GM23338 (cell line): ENCODE results near the gene CNGB1.

Experiments used
- CREB1 ChIP-seq: fragments of 250-450 bp; sonication (Bioruptor Pico); IDR thresholded peaks from 2 replicates; pipeline ENCODE4 v1.5.0; 2020; ENCODE audit warnings: low read depth, mild to moderate bottlenecking, moderate library complexity
- EZH2 ChIP-seq: fragments of 200-600 bp; sonication (generic); IDR thresholded peaks from one replicate; pipeline ENCODE4 v1.8.0; 2017; ENCODE audit warnings: antibody characterized with exemption, mild to moderate bottlenecking, low read depth; ENCODE audit not compliant: unreplicated experiment
- EZH2phosphoT487 ChIP-seq: fragments of 200-600 bp; sonication (generic); IDR thresholded peaks from one replicate; pipeline ENCODE4 v1.8.1; 2018; ENCODE audit warnings: antibody characterized with exemption; ENCODE audit not compliant: unreplicated experiment
- JUNB ChIP-seq: IDR thresholded peaks from one replicate; pipeline ENCODE4 v1.6.1; 2016; ENCODE audit warnings: antibody characterized with exemption; ENCODE audit not compliant: unreplicated experiment
- NANOG ChIP-seq: IDR thresholded peaks from 2 replicates; pipeline ENCODE4 v1.6.1; 2016; ENCODE audit warnings: antibody characterized with exemption, borderline replicate concordance
- POLR2AphosphoS5 ChIP-seq: IDR thresholded peaks from 2 replicates; pipeline ENCODE4 v1.6.1; 2016; ENCODE audit warnings: antibody characterized with exemption, low read depth
- TF ChIP-seq, protein P1 (sequence below), 2 experiments: fragments of 200-600 bp in 1 of 2; sonication (generic) in 1 of 2; conservative IDR thresholded peaks; 2 replicates each; pipeline versions ENCODE4 v1.5.1 to v1.6.1; 2016 to 2017; ENCODE audit warnings: antibody characterized with exemption in 2 of 2, low read depth in 2 of 2, mild to moderate bottlenecking in 2 of 2, moderate library complexity in 1 of 2
- TF ChIP-seq, protein P2 (sequence below): IDR thresholded peaks from 2 replicates; pipeline ENCODE4 v1.6.1; 2016; ENCODE audit warnings: antibody characterized with exemption
- TF ChIP-seq, protein P3 (sequence below): IDR thresholded peaks from one replicate; pipeline ENCODE4 v1.6.1; 2018; ENCODE audit warnings: antibody characterized with exemption; ENCODE audit not compliant: unreplicated experiment

DNA sequence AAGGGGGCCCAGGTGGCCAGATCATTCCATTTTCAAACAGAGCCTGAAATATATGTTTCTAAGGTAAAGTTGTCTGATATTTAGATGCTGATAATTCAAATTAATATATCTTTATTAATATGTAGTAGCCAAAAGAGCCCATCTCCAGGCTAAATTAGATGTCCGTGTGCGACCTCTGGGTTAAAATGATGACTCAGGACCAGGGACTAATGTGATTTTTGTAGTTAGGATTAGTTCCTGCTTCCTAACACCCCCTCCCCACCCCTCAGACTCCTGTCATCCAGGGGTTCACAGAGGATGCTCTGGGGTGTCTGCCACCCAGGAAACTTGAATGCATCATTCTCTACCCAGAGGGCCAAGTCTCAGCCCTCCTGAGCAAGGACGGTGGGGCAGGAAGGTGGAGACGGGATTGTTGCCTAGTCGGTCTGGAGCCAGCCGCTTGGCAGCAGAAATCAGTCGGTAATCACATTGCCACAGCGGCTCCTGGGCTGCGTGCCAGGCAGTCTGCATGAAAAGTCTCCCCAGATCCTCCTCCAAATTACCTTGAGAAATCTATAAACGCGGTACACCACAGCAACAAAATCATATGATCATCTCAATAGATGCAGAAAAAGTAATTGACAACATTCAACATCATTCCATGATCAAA lies 29.8 kb downstream of the CNGB1 start:
- TF ChIP-seq POLR2AphosphoS5: no peak
- TF ChIP-seq, protein P1, sequence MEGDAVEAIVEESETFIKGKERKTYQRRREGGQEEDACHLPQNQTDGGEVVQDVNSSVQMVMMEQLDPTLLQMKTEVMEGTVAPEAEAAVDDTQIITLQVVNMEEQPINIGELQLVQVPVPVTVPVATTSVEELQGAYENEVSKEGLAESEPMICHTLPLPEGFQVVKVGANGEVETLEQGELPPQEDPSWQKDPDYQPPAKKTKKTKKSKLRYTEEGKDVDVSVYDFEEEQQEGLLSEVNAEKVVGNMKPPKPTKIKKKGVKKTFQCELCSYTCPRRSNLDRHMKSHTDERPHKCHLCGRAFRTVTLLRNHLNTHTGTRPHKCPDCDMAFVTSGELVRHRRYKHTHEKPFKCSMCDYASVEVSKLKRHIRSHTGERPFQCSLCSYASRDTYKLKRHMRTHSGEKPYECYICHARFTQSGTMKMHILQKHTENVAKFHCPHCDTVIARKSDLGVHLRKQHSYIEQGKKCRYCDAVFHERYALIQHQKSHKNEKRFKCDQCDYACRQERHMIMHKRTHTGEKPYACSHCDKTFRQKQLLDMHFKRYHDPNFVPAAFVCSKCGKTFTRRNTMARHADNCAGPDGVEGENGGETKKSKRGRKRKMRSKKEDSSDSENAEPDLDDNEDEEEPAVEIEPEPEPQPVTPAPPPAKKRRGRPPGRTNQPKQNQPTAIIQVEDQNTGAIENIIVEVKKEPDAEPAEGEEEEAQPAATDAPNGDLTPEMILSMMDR (conservative IDR thresholded peaks at IDR 0.05; ENCODE audit: low read depth in 2 of 2): no peak
- no peak for TF ChIP-seq EZH2
- TF ChIP-seq JUNB: no peak
- no peak for TF ChIP-seq NANOG
- TF ChIP-seq CREB1 (CRISPR knock-in tag): no peak
- TF ChIP-seq, protein P2, sequence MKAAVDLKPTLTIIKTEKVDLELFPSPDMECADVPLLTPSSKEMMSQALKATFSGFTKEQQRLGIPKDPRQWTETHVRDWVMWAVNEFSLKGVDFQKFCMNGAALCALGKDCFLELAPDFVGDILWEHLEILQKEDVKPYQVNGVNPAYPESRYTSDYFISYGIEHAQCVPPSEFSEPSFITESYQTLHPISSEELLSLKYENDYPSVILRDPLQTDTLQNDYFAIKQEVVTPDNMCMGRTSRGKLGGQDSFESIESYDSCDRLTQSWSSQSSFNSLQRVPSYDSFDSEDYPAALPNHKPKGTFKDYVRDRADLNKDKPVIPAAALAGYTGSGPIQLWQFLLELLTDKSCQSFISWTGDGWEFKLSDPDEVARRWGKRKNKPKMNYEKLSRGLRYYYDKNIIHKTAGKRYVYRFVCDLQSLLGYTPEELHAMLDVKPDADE: no peak
- TF ChIP-seq, protein P3, sequence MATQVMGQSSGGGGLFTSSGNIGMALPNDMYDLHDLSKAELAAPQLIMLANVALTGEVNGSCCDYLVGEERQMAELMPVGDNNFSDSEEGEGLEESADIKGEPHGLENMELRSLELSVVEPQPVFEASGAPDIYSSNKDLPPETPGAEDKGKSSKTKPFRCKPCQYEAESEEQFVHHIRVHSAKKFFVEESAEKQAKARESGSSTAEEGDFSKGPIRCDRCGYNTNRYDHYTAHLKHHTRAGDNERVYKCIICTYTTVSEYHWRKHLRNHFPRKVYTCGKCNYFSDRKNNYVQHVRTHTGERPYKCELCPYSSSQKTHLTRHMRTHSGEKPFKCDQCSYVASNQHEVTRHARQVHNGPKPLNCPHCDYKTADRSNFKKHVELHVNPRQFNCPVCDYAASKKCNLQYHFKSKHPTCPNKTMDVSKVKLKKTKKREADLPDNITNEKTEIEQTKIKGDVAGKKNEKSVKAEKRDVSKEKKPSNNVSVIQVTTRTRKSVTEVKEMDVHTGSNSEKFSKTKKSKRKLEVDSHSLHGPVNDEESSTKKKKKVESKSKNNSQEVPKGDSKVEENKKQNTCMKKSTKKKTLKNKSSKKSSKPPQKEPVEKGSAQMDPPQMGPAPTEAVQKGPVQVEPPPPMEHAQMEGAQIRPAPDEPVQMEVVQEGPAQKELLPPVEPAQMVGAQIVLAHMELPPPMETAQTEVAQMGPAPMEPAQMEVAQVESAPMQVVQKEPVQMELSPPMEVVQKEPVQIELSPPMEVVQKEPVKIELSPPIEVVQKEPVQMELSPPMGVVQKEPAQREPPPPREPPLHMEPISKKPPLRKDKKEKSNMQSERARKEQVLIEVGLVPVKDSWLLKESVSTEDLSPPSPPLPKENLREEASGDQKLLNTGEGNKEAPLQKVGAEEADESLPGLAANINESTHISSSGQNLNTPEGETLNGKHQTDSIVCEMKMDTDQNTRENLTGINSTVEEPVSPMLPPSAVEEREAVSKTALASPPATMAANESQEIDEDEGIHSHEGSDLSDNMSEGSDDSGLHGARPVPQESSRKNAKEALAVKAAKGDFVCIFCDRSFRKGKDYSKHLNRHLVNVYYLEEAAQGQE: no peak
- no peak for TF ChIP-seq EZH2phosphoT487
